GM23338 (cell line): ENCODE results near the gene CSF2RB. TPM values are rescaled to one million over a fixed set of nuclear protein-coding genes. Genes with fewer than 3 reads are reported as not detected.

Experiments used
- CREB1 ChIP-seq: fragments of 250-450 bp; sonication (Bioruptor Pico); IDR thresholded peaks from 2 replicates; pipeline ENCODE4 v1.5.0; 2020; ENCODE audit warnings: low read depth, mild to moderate bottlenecking, moderate library complexity
- EZH2 ChIP-seq: fragments of 200-600 bp; sonication (generic); IDR thresholded peaks from one replicate; pipeline ENCODE4 v1.8.0; 2017; ENCODE audit warnings: antibody characterized with exemption, mild to moderate bottlenecking, low read depth; ENCODE audit not compliant: unreplicated experiment
- EZH2phosphoT487 ChIP-seq: fragments of 200-600 bp; sonication (generic); IDR thresholded peaks from one replicate; pipeline ENCODE4 v1.8.1; 2018; ENCODE audit warnings: antibody characterized with exemption; ENCODE audit not compliant: unreplicated experiment
- NANOG ChIP-seq: IDR thresholded peaks from 2 replicates; pipeline ENCODE4 v1.6.1; 2016; ENCODE audit warnings: antibody characterized with exemption, borderline replicate concordance
- POLR2AphosphoS5 ChIP-seq: IDR thresholded peaks from 2 replicates; pipeline ENCODE4 v1.6.1; 2016; ENCODE audit warnings: antibody characterized with exemption, low read depth
- ZNF114 ChIP-seq: fragments of 250-450 bp; sonication (Bioruptor Pico); IDR thresholded peaks from 2 replicates; pipeline ENCODE4 v1.5.0; 2020; ENCODE audit warnings: mild to moderate bottlenecking, moderate library complexity
- ZNF331 ChIP-seq: fragments of 250-450 bp; sonication (Bioruptor Pico); IDR thresholded peaks from 2 replicates; pipeline ENCODE4 v1.5.0; 2020; ENCODE audit warnings: low read depth, mild to moderate bottlenecking, moderate library complexity
- polyA plus RNA-seq: library from polyadenylated mRNA; unstranded; fragments of >200 nt; fragmentation: Nextera tagmentation; extraction: Ambion mirVana; gene quantifications from 2 replicates; pipeline ENCODE4 v1.2.1, GENCODE V29; 2016
- total RNA-seq: library from RNA; depleted of rRNA; stranded (reverse); fragments of >200 nt; shearing (Covaris generic); gene quantifications from 2 replicates; pipeline ENCODE4 v1.2.3, GENCODE V29; 2014
- TF ChIP-seq, protein P1 (sequence below): fragments of 250-450 bp; sonication (Bioruptor Pico); IDR thresholded peaks from 2 replicates; pipeline ENCODE4 v1.5.0; 2020; ENCODE audit warnings: mild to moderate bottlenecking, moderate library complexity
- TF ChIP-seq, protein P2 (sequence below): IDR thresholded peaks from 2 replicates; pipeline ENCODE4 v1.6.1; 2016; ENCODE audit warnings: antibody characterized with exemption
- TF ChIP-seq, protein P3 (sequence below), 2 experiments: fragments of 200-600 bp in 1 of 2; sonication (generic) in 1 of 2; conservative IDR thresholded peaks; 2 replicates each; pipeline versions ENCODE4 v1.5.1 to v1.6.1; 2016 to 2017; ENCODE audit warnings: antibody characterized with exemption in 2 of 2, low read depth in 2 of 2, mild to moderate bottlenecking in 2 of 2, moderate library complexity in 1 of 2

Gene CSF2RB
- total and polyA plus RNA-seq, 2 experiments from 2014 or later, result not detected

GRCh38 chr22:36954251-36955014 lies 41.0 kb downstream of the CSF2RB start (continued):
- TF ChIP-seq, protein P1, sequence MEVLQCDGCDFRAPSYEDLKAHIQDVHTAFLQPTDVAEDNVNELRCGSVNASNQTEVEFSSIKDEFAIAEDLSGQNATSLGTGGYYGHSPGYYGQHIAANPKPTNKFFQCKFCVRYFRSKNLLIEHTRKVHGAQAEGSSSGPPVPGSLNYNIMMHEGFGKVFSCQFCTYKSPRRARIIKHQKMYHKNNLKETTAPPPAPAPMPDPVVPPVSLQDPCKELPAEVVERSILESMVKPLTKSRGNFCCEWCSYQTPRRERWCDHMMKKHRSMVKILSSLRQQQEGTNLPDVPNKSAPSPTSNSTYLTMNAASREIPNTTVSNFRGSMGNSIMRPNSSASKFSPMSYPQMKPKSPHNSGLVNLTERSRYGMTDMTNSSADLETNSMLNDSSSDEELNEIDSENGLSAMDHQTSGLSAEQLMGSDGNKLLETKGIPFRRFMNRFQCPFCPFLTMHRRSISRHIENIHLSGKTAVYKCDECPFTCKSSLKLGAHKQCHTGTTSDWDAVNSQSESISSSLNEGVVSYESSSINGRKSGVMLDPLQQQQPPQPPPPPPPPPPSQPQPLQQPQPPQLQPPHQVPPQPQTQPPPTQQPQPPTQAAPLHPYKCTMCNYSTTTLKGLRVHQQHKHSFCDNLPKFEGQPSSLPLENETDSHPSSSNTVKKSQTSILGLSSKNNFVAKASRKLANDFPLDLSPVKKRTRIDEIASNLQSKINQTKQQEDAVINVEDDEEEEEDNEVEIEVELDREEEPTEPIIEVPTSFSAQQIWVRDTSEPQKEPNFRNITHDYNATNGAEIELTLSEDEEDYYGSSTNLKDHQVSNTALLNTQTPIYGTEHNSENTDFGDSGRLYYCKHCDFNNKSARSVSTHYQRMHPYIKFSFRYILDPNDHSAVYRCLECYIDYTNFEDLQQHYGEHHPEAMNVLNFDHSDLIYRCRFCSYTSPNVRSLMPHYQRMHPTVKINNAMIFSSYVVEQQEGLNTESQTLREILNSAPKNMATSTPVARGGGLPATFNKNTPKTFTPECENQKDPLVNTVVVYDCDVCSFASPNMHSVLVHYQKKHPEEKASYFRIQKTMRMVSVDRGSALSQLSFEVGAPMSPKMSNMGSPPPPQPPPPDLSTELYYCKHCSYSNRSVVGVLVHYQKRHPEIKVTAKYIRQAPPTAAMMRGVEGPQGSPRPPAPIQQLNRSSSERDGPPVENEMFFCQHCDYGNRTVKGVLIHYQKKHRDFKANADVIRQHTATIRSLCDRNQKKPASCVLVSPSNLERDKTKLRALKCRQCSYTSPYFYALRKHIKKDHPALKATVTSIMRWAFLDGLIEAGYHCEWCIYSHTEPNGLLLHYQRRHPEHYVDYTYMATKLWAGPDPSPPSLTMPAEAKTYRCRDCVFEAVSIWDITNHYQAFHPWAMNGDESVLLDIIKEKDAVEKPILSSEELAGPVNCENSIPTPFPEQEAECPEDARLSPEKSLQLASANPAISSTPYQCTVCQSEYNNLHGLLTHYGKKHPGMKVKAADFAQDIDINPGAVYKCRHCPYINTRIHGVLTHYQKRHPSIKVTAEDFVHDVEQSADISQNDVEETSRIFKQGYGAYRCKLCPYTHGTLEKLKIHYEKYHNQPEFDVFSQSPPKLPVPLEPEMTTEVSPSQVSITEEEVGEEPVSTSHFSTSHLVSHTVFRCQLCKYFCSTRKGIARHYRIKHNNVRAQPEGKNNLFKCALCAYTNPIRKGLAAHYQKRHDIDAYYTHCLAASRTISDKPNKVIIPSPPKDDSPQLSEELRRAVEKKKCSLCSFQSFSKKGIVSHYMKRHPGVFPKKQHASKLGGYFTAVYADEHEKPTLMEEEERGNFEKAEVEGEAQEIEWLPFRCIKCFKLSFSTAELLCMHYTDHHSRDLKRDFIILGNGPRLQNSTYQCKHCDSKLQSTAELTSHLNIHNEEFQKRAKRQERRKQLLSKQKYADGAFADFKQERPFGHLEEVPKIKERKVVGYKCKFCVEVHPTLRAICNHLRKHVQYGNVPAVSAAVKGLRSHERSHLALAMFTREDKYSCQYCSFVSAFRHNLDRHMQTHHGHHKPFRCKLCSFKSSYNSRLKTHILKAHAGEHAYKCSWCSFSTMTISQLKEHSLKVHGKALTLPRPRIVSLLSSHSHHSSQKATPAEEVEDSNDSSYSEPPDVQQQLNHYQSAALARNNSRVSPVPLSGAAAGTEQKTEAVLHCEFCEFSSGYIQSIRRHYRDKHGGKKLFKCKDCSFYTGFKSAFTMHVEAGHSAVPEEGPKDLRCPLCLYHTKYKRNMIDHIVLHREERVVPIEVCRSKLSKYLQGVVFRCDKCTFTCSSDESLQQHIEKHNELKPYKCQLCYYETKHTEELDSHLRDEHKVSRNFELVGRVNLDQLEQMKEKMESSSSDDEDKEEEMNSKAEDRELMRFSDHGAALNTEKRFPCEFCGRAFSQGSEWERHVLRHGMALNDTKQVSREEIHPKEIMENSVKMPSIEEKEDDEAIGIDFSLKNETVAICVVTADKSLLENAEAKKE (CRISPR knock-in tag), result no peak
- TF ChIP-seq, protein P2, sequence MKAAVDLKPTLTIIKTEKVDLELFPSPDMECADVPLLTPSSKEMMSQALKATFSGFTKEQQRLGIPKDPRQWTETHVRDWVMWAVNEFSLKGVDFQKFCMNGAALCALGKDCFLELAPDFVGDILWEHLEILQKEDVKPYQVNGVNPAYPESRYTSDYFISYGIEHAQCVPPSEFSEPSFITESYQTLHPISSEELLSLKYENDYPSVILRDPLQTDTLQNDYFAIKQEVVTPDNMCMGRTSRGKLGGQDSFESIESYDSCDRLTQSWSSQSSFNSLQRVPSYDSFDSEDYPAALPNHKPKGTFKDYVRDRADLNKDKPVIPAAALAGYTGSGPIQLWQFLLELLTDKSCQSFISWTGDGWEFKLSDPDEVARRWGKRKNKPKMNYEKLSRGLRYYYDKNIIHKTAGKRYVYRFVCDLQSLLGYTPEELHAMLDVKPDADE, result no peak
- TF ChIP-seq EZH2phosphoT487 (no peak), CREB1 (no peak), ZNF331 (CRISPR knock-in tag) (no peak), POLR2AphosphoS5 (no peak), EZH2 (no peak), NANOG (no peak), ZNF114 (no peak)
- TF ChIP-seq, protein P3, sequence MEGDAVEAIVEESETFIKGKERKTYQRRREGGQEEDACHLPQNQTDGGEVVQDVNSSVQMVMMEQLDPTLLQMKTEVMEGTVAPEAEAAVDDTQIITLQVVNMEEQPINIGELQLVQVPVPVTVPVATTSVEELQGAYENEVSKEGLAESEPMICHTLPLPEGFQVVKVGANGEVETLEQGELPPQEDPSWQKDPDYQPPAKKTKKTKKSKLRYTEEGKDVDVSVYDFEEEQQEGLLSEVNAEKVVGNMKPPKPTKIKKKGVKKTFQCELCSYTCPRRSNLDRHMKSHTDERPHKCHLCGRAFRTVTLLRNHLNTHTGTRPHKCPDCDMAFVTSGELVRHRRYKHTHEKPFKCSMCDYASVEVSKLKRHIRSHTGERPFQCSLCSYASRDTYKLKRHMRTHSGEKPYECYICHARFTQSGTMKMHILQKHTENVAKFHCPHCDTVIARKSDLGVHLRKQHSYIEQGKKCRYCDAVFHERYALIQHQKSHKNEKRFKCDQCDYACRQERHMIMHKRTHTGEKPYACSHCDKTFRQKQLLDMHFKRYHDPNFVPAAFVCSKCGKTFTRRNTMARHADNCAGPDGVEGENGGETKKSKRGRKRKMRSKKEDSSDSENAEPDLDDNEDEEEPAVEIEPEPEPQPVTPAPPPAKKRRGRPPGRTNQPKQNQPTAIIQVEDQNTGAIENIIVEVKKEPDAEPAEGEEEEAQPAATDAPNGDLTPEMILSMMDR (conservative IDR thresholded peaks at IDR 0.05; ENCODE audit: low read depth in 2 of 2), result no peak
